HG03354 (cell line): Measurements from ENCODE around the gene ABCA9.
"Not testable (repeated sequence)": the region's sequence is repeated elsewhere in the genome, so short reads cannot be mapped to it uniquely, and the experiment has no call there.

Experiments used
- ATAC-seq: cut with Tn5 transposase; IDR thresholded peaks from one replicate; pipeline ENCODE4 v1.9.1; 2021; ENCODE audit warnings: mild to moderate bottlenecking; ENCODE audit not compliant: unreplicated experiment, poor library complexity, severe bottlenecking

ABCA9 gene

DNA sequence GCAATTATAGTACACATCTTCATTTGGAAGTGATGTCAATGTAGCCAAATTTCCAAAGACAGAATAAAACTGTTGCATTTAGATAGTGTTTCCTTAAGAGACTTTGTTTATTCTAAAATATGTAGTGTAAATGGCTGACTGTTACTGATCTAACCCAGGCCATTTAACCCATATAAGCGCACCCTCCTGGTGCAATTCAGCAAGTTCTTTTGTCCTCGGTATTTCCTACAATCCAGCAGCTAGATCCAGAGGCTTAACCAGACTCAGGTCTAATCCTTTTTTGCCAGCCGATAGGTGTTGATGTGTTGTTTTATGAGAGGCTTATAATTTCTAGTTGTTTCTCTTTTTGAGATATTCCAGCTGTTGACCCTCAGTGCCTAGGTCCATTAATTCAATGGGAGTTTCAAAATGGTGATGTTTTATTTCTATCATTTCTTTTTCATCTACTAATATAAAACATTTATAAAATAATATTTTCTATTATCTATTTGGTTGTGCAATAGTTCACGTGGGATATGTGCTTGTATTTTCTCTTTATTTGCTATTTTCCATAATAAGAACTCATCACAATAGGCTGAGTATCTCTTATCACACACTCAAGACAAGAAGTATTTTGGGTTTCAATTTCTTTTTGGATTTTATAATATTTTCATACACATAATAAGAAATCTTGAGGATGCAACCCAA is 14.5 kb downstream of the ABCA9 start:
- ATAC-seq, result no peak

DNA sequence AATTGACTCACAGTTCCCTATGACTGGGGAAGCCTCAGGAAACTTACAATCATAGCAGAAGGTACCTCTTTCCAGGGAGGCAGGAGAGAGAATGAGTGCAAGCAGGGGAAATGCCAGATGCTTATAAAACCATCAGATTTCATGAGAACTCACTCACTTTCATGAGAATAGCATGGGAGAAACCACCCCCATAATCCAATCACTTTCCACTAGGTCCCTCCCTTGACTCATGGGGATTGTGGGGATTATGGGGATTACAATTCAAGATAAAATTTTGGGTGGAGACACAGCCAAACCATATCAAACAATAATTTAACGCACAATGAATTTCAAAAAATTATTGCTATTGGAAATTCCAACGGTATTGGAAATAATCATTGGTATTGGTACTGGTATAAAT is 15.1 kb downstream of the ABCA9 start:
- ATAC-seq, result no peak

DNA sequence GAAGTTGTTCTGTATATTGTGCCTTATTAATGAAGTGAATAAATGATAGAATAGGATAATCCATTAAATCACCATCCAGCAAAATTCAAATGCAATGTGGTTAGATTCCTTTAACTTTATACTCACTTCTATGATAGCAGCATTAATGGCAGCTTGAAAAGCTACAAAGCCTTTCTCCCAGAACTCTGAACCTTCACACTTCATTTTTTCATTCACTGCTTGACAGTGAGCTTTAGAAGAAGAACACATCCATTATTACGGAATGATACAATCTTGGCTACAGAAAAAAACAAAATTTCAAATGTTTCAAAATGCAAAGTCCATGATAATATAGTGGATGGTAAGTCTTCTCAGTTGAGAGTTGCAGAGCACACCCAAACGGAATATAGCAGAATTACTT is 16.4 kb downstream of the ABCA9 start:
- no peak for ATAC-seq

- no peak for ATAC-seq
Observed at GRCh38 chr17:69043098-69043734, 17.5 kb downstream of the ABCA9 start.

DNA sequence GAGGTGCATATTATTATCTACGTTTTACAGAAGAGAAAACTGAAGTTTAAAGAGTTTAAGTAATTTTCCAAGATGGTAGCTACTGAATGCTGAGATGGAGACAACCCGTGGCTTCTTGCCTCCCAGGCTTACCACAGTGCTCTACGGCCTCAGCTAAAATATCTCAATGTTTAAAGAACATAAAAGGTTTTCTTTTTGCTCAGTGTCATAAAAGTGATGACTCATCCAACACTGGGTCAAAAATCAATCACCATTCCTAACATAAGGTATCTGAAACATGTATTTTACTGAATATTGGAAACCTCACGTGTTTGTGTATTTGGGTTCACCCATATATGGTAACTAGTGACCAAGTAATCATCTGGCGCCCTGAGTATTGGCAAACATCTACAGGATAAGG is 18.4 kb downstream of the ABCA9 start:
- ATAC-seq, result no peak

DNA sequence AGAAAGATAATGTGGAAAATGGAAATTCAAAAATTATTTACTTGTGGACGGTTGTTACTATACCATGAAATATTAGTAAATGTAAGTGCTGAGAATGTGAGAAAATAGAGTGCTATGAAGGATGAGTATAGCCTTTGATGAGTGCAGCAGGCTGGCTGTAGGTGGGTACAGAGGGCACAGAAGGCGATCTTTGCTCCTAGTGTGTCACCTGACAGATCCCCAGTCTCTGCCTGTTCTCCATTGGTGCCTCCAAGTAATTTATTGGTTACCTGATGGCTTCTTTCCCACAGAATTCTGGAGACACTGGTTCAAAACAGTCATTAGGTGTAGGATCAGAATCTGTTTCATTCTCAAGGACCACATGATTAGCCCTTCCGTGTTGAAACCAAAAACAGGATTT is 28.9 kb downstream of the ABCA9 start:
- ATAC-seq, result no peak

GRCh38 chr17:69030169-69030568 is 30.6 kb downstream of the ABCA9 start:
- no peak for ATAC-seq

DNA sequence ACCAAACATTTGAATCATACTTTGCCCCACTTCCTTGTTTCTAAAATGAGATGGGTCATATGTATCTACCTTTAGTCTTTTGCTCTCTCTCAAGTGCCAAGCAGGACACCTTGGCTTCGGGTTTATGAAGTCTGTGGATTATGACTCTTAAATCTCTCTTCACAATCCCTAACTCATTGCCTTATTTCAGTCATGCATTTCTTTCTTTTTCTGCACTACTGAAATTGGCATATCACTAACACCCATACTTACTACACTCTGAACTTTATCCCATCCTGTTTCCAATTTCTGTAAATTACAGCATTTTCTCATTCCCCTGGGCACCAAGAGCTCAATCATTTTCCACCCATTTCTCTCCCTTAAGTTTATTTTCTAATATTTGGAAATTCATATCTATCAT is 42.0 kb downstream of the ABCA9 start:
- no peak for ATAC-seq

GRCh38 chr17:69018022-69018615 is 42.6 kb downstream of the ABCA9 start:
- no peak for ATAC-seq

DNA sequence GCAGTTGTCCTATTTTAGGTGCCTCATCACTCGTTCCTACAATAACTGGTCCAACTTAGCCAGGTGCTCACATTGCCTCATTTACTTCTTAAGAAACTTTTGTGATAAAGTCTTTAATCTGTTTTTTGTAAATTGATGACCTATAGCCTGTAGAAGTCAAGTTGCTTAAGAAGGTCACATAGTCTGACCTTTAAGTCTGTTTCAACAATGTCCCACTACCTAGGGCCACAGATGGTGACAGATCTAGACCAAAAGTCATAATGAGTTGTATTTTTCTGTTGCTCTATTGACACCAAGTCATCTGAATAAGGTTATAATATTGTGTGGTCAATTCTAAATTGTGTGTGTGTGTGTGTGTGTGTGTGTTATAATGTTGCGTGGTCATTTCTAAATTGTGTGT is 45.1 kb downstream of the ABCA9 start:
- no peak for ATAC-seq

GRCh38 chr17:69012895-69013805 is 47.6 kb downstream of the ABCA9 start:
- no peak for ATAC-seq

DNA sequence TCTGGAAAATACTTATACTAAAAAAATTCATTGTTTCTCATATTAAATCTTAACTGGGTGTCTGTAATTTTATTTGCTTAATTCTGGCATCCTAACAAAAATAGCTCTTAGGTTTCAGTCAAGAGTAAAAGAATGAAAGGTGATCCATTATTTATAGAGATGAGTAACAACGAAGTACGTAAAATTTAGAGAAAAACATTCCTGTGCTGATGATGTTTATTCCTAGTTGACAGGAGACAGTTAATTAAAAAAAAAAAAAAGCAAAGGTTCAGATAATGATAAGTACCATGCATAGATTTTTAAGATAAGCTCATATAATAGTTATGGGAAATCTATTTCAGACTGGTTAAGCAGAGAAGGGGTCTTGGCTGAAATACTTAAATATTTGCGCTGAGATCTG is 50.8 kb downstream of the ABCA9 start:
- no peak for ATAC-seq

DNA sequence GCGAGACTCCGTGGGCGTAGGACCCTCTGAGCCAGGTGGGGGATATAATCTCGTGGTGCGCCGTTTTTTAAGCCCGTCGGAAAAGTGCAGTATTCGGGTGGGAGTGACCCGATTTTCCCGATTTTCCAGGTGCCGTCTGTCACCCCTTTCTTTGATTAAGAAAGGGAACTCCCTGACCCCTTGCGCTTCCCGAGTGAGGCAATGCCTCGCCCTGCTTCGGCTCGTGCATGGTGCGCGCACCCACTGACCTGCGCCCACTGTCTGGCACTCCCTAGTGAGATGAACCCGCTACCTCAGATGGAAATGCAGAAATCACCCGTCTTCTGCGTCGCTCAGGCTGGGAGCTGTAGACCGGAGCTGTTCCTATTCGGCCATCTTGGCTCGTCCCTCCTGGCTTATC is 56.0 kb downstream of the ABCA9 start:
- not testable (repeated sequence) for ATAC-seq

DNA sequence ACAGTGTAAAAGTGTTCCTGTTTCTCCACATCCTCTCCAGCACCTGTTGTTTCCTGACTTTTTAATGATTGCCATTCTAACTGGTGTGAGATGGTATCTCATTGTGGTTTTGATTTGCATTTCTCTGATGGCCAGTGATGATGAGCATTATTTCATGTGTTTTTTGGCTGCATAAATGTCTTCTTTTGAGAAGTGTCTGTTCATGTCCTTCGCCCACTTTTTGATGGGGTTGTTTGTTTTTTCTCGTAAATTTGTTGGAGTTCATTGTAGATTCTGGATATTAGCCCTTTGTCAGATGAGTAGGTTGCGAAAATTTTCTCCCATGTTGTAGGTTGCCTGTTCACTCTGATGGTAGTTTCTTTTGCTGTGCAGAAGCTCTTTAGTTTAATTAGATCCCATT is 61.0 kb downstream of the ABCA9 start:
- not testable (repeated sequence) for ATAC-seq

DNA sequence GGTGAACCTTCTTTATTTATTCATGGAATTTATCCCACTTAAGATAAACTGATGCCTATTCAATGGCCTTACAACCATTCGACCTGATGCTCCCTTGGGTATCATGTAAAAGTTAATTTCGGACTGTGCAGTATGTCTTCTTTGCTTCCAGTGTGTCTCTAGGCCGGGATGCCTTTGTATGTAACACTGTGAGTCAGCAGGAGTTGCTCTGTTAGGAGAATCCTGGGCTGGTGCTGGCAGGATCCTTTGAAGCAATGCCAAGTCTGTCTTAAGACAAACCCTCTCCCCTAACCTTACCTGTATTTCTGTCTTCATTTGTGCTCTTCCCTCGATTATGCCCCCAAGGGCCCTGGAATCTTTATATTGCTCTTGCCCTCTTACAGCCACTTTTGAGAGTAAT is 67.6 kb downstream of the ABCA9 start:
- no peak for ATAC-seq

DNA sequence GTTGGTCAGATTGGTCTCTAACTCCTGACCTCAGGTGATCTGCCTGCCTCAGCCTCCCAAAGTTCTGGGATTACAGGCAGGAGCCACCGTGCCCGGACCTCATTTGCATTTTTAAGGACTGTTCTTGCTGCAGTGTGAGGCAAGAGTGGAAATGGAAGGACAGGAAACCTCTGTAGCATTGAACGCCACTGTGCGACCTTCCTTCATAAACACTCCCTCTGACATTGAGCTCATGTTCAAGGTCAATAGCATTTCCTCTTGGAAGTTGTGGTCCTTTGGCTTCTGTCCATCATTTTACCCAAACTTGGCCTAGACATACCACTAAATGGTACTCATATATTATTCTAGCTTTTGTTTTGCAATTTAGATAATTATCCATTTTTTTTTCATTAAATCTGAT is 72.8 kb downstream of the ABCA9 start:
- ATAC-seq, result no peak

GRCh38 chr17:68981288-68981687 is 79.4 kb downstream of the ABCA9 start:
- ATAC-seq, result no peak

GRCh38 chr17:68973098-68973846 is 87.5 kb downstream of the ABCA9 start:
- ATAC-seq, result no peak

DNA sequence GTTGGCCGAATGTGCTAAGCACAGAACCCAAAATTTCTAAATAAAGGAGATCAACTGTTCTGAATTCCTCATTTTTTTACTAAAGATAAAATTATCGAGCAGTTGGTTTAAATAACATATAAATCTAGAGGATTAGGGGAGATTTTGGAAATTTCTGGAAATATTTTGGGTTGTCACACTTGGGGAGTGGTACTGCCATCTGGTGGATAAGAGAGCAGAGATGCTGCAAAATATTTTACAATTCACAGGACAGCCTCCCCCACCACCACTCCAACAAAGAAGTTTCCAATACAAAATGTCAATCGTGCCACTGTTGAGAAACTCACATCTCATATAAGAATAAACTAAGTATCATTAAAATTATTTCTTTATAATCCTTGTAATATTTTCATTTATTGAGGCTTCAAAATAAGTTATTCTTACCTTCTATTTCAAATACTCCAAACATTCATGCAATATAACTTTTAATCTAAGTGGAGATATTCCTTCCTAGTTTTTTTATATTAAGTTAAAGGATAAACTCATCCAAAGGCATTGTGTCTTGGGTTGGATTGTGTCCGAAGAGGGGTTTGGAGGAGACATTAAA is 88.5 kb downstream of the ABCA9 start:
- ATAC-seq, result no peak
